GM12878 (cell line): Measurements from ENCODE around the gene MYO1D.

Experiments
- CTCF ChIP-seq, 3 experiments: IDR thresholded peaks in 2 of 3; conservative IDR thresholded peaks in 1 of 3; 2 replicates each; pipeline ENCODE4 v1.5.1; 2011; ENCODE audit warnings: low read depth in 3 of 3, low read length in 3 of 3, mild to moderate bottlenecking in 3 of 3, control low read depth in 2 of 3, moderate library complexity in 2 of 3, inconsistent platforms in 1 of 3, mixed read lengths in 1 of 3; ENCODE audit not compliant: control insufficient read depth in 2 of 3, insufficient read depth in 1 of 3; ENCODE audit errors: extremely low read depth in 1 of 3
- YY1 ChIP-seq: IDR thresholded peaks from 2 replicates; pipeline ENCODE4 v1.6.1; 2011; ENCODE audit warnings: low read depth, mild to moderate bottlenecking, low read length

- TF ChIP-seq CTCF (IDR thresholded peaks at IDR 0.05 in 2 of 3, conservative IDR thresholded peaks at IDR 0.05 in 1 of 3; ENCODE audit: control insufficient read depth in 2 of 3, extremely low read depth in 1 of 3, insufficient read depth in 1 of 3, low read depth in 3 of 3, low read length in 3 of 3) (no peak), YY1 (no peak)
Measured at GRCh38 chr17:32504166-32504990, 372.5 kb downstream of the MYO1D start.
